Activated CD4-positive, alpha-beta T cell treated with anti-CD3 and anti-CD28 coated beads, Interleukin-2, amount 50 U/mL, for 1 hour (primary cell): ENCODE measurements around the gene CTTN.

Source experiments
- DNase-seq: peaks from one replicate; pipeline ENCODE4 v3.0.0-alpha.2; 2020

The CTTN gene

DNA sequence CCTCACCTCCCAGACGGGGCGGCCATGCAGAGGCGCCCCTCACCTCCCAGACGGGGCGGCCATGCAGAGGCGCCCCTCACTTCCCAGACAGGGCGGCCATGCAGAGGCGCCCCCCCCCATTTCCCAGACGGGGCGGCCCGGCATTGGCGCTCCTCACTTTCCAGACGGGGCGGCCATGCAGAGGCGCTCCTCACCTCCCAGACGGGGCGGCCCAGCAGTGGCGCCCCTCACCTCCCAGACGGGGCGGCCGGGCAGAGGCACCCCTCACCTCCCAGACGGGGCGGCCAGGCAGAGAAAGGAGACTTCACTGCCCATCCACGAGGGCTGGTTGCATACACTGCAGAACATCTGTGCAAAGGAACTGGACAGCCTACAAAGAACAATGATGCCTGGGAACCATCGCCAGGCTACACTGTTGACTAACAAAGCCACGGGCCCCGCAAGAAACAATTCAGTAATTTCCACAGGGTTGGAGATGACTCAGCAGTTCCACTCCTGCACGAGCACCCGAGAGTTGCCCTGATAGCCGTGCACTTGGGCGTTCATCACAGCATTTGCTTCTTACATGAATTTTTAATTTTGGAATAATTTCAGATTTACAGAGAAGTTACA lies 58.7 kb downstream of the CTTN start:
- DNase-seq = no peak

- DNase-seq = no peak
Observed at GRCh38 chr11:70458736-70459135, 60.4 kb downstream of the CTTN start.

DNA sequence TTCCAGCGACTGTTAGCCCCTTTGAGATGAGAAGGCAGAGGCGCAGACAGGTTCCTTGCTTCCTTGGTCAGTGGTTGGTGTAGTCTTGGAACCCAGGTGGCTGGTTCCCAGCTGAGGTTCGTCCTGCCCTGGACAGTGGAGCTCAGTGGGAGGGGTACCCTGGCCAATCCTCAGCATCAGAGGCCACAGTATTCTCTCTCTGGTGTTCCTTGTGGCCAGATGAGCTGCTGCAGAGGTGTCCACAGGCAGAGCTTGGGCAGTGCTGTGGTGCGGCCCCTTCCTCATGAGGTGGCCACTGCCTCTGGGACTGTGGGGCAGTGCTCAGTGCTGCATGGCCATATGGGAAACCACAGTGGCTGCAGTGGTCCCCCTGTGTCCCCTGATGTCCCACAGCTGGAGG lies 61.8 kb downstream of the CTTN start:
- DNase-seq = no peak

DNA sequence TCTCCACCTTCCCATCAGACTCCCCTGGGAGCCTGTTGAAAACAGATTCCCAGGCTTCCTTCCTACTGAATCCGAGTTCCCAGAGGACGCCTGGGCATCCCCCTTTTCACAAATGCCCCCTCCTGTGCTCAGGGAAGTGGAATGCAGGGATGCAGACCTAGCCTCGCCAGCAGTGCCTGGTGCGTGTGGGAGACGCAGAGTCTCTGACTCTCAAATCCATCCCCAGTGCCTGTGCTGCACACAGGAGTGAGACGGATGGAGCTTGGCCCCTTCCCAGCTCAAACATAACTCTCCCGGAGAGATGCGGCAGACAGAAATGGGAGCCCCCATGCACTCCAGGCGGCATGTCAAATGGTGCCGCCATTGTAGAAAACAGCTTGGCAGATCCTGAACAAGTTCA lies 62.6 kb downstream of the CTTN start:
- no peak for DNase-seq

DNA sequence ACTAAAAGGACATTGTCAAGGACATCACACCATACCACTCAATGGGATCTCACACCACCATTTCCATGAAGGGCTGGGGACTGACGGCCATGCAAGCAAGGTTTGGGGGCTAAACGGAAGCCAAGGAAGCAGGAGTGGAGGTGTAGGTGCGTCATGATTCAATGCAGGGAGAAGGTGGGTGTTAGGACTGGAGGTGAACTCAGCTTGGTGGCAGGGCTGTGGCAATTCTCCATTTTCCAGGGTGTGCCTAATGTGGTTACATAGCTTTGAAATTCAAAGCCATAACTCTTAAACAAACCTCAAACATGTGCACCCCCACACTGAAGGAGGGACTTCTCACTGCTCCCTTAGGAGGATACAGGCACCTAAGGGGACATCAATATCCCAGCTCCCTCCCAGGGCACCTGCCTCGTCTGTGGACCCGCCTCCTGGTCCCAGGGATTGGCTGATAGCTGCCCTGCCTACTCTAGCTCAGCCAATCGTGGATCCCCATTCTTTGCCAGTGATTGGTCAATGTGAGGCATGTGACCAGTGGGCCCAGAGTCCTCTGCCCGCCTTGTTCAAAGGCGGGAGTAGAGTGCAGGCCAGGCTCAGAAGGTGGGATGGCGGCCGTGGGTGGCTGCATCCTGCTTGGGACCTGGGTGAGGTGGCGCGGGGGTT lies 64.6 kb downstream of the CTTN start:
- DNase-seq = no peak

GRCh38 chr11:70463478-70464255 lies 65.3 kb downstream of the CTTN start:
- no peak for DNase-seq

DNA sequence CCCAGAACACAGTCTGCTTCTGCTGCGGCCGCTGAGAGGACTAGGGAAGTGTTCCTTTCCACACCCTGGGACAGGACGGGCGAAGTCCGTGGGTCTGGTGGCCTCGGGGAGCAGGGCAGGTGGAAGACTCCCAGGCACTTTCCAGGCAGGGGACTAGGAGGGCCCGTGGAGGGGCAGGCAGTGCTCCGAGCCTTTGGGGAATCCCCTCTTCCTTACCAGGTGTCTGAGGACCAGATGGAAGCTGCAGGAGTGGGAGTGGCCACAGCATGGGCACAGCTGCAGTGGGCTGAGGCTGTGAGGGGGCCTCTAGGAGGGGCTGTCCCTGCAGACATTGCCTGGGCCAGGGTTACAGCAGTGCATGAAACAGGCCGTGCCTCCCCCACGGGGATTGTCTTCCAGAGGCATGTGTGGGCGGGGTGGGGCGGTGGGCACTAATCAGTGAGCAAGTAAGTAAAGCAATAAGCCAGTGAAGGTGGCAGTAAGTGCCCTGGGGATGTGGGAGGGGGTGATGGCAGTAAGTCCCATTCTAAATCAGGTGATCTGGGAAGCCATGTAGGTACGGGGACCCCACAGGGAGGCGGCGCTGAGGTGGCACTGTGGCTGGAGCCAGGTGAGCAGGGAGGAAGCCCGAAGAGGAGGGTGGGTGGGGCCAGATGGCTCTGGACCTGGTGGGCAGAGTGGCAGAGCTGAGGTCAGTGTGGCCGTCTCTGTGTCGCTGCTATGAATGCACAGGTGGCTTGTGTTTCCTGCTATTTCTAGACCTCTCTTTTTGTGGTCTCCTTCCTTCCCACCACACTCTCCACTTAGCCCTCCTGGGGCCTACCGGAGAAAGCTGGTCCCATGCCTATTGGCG lies 66.4 kb downstream of the CTTN start:
- DNase-seq = no peak

DNA sequence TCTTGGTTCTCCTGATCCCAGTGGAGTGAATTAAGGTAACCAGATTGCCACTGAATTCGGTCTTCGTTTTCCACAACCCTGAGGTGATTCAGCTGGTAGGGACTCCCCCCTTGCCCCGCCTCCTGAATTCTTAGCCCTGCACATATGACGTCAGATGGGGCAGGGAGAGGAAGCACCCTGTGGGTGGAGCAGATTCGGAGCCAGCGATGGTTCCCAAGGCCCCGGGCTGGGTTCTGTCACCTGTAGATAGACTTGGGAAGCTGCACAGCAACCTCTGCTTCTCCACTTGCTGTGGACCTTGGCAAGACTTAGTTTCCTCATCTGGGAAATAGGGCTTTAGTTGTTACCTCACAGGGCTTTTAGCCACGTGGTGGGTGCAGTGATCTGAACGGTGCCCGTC lies 67.8 kb downstream of the CTTN start:
- no peak for DNase-seq

GRCh38 chr11:70466596-70466995 lies 68.3 kb downstream of the CTTN start:
- no peak for DNase-seq

DNA sequence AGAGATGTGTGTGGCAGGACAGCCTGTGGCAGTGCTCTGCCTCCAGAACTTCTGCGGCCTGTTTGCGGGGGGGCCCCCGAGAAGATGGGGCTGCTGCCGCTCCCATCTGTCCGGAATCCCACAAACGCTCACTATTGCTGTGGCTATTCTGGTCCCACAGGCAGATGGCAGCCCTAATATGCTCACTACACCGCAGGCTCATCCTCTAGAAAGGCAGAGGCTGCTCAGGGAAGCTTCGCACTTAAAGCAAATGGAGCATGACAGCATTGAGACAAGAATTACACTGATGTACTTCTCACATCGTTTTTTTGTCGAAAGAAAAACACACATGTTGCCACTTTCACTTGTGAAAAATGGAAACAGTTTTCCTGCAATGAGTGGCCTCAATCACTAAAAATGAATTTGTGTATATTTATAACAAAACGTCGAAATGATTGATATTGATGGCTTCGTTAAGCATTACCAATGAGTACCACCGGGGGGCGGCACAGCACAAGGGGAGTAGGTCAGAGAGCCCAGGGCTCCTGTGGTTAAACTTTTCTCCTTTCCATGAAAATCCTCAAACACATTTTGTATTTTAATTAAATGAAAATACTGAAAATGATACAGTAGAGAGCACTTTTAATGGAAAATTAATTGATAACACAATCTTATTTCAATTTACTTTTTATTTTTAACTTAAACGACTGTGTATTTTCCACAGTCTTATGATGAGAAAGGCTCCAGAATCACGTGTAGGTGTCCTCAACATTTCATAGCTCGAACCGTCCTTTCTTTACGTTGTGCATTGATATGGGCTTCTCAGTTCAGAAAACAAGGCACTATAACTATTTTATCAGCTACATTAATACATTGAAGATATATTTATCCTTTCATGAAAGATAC lies 69.1 kb downstream of the CTTN start:
- DNase-seq = peak; percentile 16

DNA sequence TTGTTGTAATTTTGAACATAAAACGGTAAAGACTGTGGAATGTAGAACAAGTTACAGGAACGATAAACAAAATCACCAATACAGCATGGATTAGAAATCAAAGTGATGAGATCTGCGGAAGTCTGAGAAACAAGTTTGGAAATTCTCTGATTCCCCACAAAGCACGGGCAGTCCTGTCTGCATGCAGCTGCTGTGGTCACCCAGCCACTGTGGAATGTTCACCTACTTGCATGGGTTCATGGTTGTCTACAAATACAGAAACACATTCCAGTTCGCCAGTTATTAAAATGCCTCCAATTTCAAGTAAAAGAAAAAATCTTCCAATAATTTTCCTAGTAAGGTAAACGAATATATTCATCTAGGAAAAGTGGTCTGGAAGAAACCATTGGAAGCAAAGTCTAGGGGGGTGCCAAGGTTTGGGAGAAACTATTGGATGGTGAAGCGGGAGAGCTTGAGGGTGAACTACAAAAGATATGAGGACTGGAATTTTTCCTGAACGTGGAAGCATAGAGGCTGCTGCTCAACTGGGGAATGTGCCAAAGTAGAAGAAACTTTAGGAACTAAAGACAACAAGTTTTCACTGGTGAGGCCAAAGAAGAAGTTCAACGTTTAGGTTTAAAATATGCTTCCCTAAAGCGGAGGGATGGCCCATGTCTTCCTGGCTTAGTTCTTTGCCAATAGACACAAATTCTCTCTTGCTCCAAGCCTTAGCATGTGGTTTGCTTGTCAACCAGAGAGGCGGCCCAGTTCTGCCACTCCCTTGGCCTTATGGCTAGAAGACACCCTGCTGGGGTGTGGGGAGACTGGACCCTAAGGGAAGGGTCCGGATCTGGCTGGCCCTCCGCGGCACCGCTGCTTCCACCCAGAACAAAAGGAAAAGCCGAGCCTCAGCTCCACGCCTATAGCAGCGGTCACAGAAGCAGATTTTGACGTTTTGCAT lies 70.2 kb downstream of the CTTN start:
- no peak for DNase-seq

DNA sequence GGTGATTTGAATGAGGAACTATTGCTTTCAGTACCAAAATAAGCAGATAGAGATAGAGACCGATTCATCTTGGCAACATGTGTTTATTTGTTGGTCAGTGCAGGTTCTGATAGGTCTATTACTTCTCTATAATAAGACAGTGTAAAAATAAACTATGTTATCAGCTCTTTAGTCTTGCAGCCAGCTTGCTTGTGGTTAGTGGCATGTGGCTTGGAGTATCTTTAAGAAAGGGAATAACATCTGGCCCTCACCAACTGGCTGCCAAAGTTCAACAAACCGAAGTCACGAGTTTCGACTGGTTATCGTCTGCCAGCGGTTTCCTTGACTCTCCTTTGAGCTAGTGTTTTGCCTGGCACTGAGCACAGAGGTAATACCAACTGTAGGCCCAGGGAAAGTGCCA lies 71.8 kb downstream of the CTTN start:
- no peak for DNase-seq

- no peak for DNase-seq
Observed at GRCh38 chr11:70471254-70471653, 72.9 kb downstream of the CTTN start.

DNA sequence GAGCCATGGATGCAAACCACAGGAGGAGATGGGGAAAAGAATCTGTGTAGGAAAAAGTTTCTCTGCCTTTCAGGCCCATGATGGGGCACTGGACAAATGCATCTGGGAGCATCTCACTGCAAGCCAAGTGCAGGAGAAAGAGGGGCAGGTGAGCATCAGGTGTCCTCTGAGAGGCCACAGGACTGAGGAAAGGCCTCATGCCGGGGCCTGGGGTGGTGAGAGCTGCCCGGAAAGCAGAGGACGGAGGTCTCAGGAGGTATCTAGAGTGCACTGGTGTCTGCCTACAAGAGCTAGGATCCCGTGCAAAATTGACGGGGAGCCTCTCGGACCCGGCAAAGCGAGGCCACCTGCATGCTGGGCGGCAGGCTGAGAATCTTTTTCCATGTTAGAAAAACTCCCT lies 73.9 kb downstream of the CTTN start:
- DNase-seq = no peak

GRCh38 chr11:70473186-70473872 lies 75.0 kb downstream of the CTTN start:
- DNase-seq = no peak

DNA sequence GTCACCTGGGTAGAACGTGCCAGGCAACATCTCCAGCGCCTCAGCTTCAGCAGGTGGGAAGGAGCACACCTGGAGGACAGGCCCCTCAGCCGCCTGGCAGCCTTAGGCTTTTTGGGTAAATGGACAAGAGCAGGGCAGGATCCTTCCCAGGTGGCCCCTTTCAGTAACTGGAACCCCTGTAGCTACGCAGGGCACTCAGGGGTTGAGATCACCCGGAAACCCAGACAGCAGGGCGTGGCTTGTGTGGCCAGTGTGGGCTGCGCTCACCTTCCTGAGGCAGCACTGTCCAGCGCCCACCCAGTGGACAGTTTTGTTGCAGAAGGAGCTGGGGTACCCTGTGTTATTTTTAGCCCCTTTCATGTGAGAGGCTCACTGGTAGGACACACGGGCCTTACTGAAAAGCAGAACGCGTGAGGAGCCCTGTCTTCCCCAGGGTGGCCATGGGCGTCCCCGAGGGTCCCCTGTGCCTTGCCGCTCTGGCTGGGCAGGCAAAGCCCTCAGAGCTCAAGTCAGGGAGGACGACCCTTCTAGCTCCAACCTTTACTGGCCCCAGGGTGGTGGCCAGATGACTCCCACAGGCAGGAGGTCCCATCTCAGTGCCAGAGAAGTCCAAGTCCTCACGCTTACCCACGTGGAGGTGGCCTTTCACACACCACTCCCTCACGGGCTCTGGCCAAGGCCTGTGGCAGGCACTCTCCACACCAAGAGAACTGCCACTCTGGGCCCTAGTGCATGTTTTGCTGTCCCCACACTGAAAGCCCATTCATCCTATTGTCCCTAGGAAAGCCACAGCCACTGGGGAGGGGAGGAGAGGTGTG lies 75.8 kb downstream of the CTTN start:
- DNase-seq = no peak

DNA sequence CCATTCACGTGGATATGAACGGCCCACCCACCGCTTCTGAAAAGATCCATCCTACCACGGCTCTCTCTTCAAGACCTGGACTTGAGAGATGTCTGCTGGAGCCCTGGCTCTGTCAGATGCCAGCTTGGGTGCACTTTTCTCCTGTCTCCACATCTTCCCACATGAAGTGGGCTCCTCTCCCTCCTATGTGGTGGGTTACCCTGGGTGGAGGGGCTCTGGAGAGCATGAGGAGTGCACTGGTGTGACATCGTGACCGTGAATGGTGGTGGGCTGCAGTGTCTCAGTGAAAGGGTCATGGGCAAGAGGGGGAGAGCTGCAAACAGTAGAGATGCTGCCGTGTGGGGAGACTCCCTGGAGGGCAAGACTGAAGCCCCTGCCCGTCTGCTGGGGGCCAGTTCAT lies 76.4 kb downstream of the CTTN start:
- no peak for DNase-seq

DNA sequence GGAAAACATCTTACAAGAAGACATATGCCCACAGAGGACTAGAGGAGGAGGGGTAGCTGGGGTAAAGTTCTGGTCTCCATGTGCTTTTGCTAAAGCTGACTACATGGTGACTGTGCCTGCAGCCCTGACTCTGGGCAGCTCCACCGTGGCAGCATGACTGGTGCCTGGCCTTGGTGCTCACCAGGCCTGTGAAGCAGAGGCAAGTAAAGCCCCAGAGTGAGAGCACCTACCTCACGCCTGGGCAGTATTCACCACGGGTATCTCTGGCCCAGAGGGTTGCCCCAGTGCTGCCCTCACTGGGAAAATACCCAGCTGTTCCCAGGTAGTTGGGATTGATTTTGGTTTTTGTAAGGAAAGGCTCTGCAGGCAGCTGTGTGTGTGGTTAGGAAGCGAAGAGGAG lies 78.3 kb downstream of the CTTN start:
- DNase-seq = no peak

- no peak for DNase-seq
Observed at GRCh38 chr11:70477176-70477575, 78.8 kb downstream of the CTTN start.

- DNase-seq = no peak
Observed at GRCh38 chr11:70477609-70478008, 79.3 kb downstream of the CTTN start.
